GM12878 (cell line): Measurements from ENCODE around the gene SRSF1. TPM values are rescaled to one million over a fixed set of nuclear protein-coding genes. Genes with fewer than 3 reads are reported as not detected.

Experiments
- ATAC-seq: fragments of 200-7000 bp; cut with Tn5 transposase; 3 replicates; pipeline ENCODE4 v1.9.1; 2020; ENCODE audit warnings: mild to moderate bottlenecking, moderate library complexity
- BruUV-seq: library from RNA; stranded (reverse); fragments of 400-500 nt; replicated peaks from 2 replicates; lab custom pipeline; 2021; lab: Mats Ljungman, UMichigan
- CTCF ChIA-PET: fragments of 300-600 bp; sonication (Branson Sonifier 250); formaldehyde crosslinking; extraction: SDS; loops from one replicate; lab custom pipeline; 2021; ENCODE audit warnings: inconsistent platforms; lab: Yijun Ruan, JAX
- POLR2A ChIA-PET: fragments of 350-600 bp; formaldehyde crosslinking; extraction: SDS; loops from one replicate; lab custom pipeline; 2021; ENCODE audit warnings: inconsistent platforms; lab: Charles Lee
- RAD21 ChIA-PET: fragments of 300-600 bp; sonication (Branson Sonifier 250); formaldehyde crosslinking; loops from one replicate; lab custom pipeline; 2023; ENCODE audit warnings: antibody characterized with exemption; ENCODE audit not compliant: unreplicated experiment; lab: Charles Lee
- SMC1A ChIA-PET: fragments of 300-600 bp; sonication (Branson Sonifier 250); formaldehyde crosslinking; loops from one replicate; lab custom pipeline; 2023; ENCODE audit not compliant: unreplicated experiment, uncharacterized antibody; lab: Charles Lee
- DNase-seq: peaks from one replicate; pipeline ENCODE4 v3.0.0-alpha.2; 2011; ENCODE audit warnings: low read depth, low spot score
- FAIRE-seq: peaks from 3 replicates; lab custom pipeline; 2011; peaks lifted over from hg19 to GRCh38; lab: Jason Lieb, UNC
- H2AFZ ChIP-seq: 2 replicates; pipeline ENCODE4 v1.6.0; 2011; ENCODE audit warnings: low read depth, low read length, control low read depth; ENCODE audit not compliant: control insufficient read depth
- H3K27ac ChIP-seq: 2 replicates; pipeline ENCODE4 v1.5.1; 2011; ENCODE audit warnings: control low read depth; ENCODE audit not compliant: control insufficient read depth, insufficient read depth
- H3K27me3 ChIP-seq, 2 experiments: replicated peaks in 1 of 2; 2 replicates each; pipeline versions ENCODE4 v1.6.0 to v1.6.1; 2011; ENCODE audit warnings: low read length in 1 of 2; ENCODE audit not compliant: control insufficient read depth in 2 of 2, insufficient read depth in 2 of 2
- H3K36me3 ChIP-seq, 2 experiments: 2 replicates each; pipeline ENCODE4 v1.5.1; 2011; ENCODE audit warnings: low read length in 1 of 2; ENCODE audit not compliant: control insufficient read depth in 2 of 2, insufficient read depth in 2 of 2
- H3K4me1 ChIP-seq: 2 replicates; pipeline ENCODE4 v1.6.1; 2011; ENCODE audit warnings: mild to moderate bottlenecking, low read length, moderate library complexity, mixed read lengths; ENCODE audit not compliant: control insufficient read depth, insufficient read depth
- H3K4me2 ChIP-seq: 2 replicates; pipeline ENCODE4 v1.6.0; 2011; ENCODE audit warnings: control low read depth; ENCODE audit not compliant: control insufficient read depth, insufficient read depth
- H3K4me3 ChIP-seq: fragments of 200-600 bp; sonication (generic); 2 replicates; pipeline ENCODE4 v1.5.1; 2016
- H3K79me2 ChIP-seq: 2 replicates; pipeline ENCODE4 v1.6.0; 2011; ENCODE audit warnings: low read length; ENCODE audit not compliant: control insufficient read depth, insufficient read depth
- H3K9ac ChIP-seq: 2 replicates; pipeline ENCODE4 v1.8.0; 2011; ENCODE audit warnings: low read length, control low read depth, mixed read lengths; ENCODE audit not compliant: control insufficient read depth, insufficient read depth
- H3K9me3 ChIP-seq: replicated peaks from 3 replicates; pipeline ENCODE4 v1.5.1; 2011; ENCODE audit warnings: mild to moderate bottlenecking, low read length; ENCODE audit not compliant: control insufficient read depth, insufficient read depth
- H4K20me1 ChIP-seq: 2 replicates; pipeline ENCODE4 v1.6.0; 2011; ENCODE audit not compliant: control insufficient read depth, insufficient read depth
- ATF7 ChIP-seq: fragments of 450-650 bp; IDR thresholded peaks from 2 replicates; pipeline ENCODE4 v1.6.1; 2016; ENCODE audit warnings: low read depth, mild to moderate bottlenecking
- NFIC ChIP-seq: IDR thresholded peaks from 2 replicates; pipeline ENCODE4 v1.6.1; 2012; ENCODE audit warnings: low read depth, mild to moderate bottlenecking, inconsistent platforms, low read length, moderate library complexity
- ZBED1 ChIP-seq: IDR thresholded peaks from 2 replicates; pipeline ENCODE4 v1.6.1; 2016; ENCODE audit warnings: borderline replicate concordance
- WGBS: methylation state at CpG from one replicate; pipeline ENCODE4 v1.1.6; 2016; ENCODE audit warnings: low lambda C conversion rate; ENCODE audit not compliant: insufficient replicate concordance, insufficient coverage; ENCODE audit errors: missing lambda C conversion rate; 5-methylcytosine and 5-hydroxymethylcytosine counted together
- in situ Hi-C: fragments of 300-500 bp; cut with MboI; formaldehyde crosslinking; loops from 9 replicates; pipeline ENCODE4 v1.14.3; 2018; ENCODE audit warnings: mixed read lengths
- intact Hi-C: fragments of 100-400 bp; cut with micrococcal nuclease; formaldehyde crosslinking; loops from one replicate; pipeline ENCODE4 v1.14.2; 2022; ENCODE audit not compliant: unreplicated experiment
- polyA plus RNA-seq, 11 experiments: library from polyadenylated mRNA; depleted of rRNA in 4 of 11; unstranded in 6 of 11; stranded (reverse) in 5 of 11; fragments of >200 nt; fragmentation: Nextera tagmentation in 4 of 11; fragmentation: Illumina TruSeq in 1 of 11; extraction: Ambion mirVana in 4 of 11; extraction: Trizol in 1 of 11; gene quantifications; 1 replicate in 1 of 11; 2 replicates in 10 of 11; pipeline versions ENCODE4 v1.2.1 to v1.2.3, GENCODE V29; 2011 to 2016; ENCODE audit warnings: inconsistent platforms in 2 of 11, missing spikeins in 2 of 11, low read depth in 1 of 11
- total RNA-seq, 4 experiments: library from RNA; depleted of rRNA in 3 of 4; stranded (reverse); fragments of >200 nt in 3 of 4; fragmentation: Illumina TruSeq in 1 of 4; extraction: Trizol in 1 of 4; gene quantifications; 2 replicates each; pipeline versions ENCODE4 v1.2.1 to v1.2.3, GENCODE V29; 2013 to 2021

SRSF1 gene
- total and polyA plus RNA-seq, 10 of the 15 experiments (the other 5 are each of a cell fraction or from before 2014, with no cell fraction given) = 101 to 474 (median 404) TPM

- ChIA-PET SMC1A (interaction anchor here (0.8 kb wide), 1 partner anchor 31 kb away, joined by 5 read pairs; no protein-coding TSS in a partner anchor), CTCF (no interaction called here), POLR2A (no interaction called here), RAD21 (no interaction called here)
- H3K4me1 ChIP-seq = no peaks in the 10 kb centered on the region
- H3K36me3 ChIP-seq = no peaks in the 10 kb centered on the region
- no peak overlapping the region for H2AFZ ChIP-seq
- H3K4me3 ChIP-seq = no peak overlapping the region
- no peak overlapping the region for H3K27ac ChIP-seq
- no TSS peak for BruUV-seq
- H3K9me3 ChIP-seq = no peaks in the 10 kb centered on the region
- H3K4me2 ChIP-seq = no peak overlapping the region
- H3K9ac ChIP-seq = no peak overlapping the region
- no peaks in the 10 kb centered on the region; a peak in 2 of 4 replicates for H3K27me3 ChIP-seq
- no peaks in the 10 kb centered on the region for H4K20me1 ChIP-seq
- 23% methylated on average over 6 of the region's 6 CpGs for WGBS
- no peak for DNase-seq
- no peak for FAIRE-seq
- no peaks in the 10 kb centered on the region for H3K79me2 ChIP-seq
- in situ Hi-C loops = no loop called here
- no peak for TF ChIP-seq NFIC
- no peak for ATAC-seq
- intact Hi-C loops = no loop called here
These were observed 47.6 kb upstream of the SRSF1 start for GRCh38 chr17:58054641-58055040.

- intact Hi-C loops = no loop called here
These were observed 46.1 kb upstream of the SRSF1 start for GRCh38 chr17:58052945-58053715.

More at GRCh38 chr17:58052945-58053715, 46.1 kb upstream of the SRSF1 start:
- no peaks in the 10 kb centered on the region for H3K4me1 ChIP-seq
- H3K79me2 ChIP-seq = no peaks in the 10 kb centered on the region
- no peak for ATAC-seq
- H3K4me3 ChIP-seq = no peak overlapping the region
- no peak overlapping the region for H2AFZ ChIP-seq
- TF ChIP-seq ATF7 = 0 out of 2 replicates have a peak, but pooled peaks have one; percentile 22
- no peak for TF ChIP-seq ZBED1
- TF ChIP-seq, all 136 proteins: peak for 1
- Histone ChIP-seq H3K36me3 (no peaks in the 10 kb centered on the region), H3K27ac (no peak overlapping the region), H4K20me1 (no peaks in the 10 kb centered on the region), H3K9me3 (no peaks in the 10 kb centered on the region), H3K4me2 (no peak overlapping the region), H3K9ac (no peak overlapping the region), H3K27me3 (no peaks in the 10 kb centered on the region; a peak in 2 of 4 replicates)
- no peak for DNase-seq
- CTCF ChIA-PET = interaction anchor here (1.0 kb wide), 1 partner anchor 310 kb away, joined by 3 read pairs; no protein-coding TSS in a partner anchor
- WGBS = 16% methylated on average over 8 of the region's 8 CpGs
- SMC1A ChIA-PET = interaction anchor here (1.1 kb wide), 1 partner anchor 36 kb away, joined by 3 read pairs; no protein-coding TSS in a partner anchor
- no peak for FAIRE-seq
- POLR2A ChIA-PET = no interaction called here
- in situ Hi-C loops = no loop called here
- RAD21 ChIA-PET = no interaction called here
- BruUV-seq = no TSS peak
